ENCODE results near the gene IFITM1.

- no peak for TF ChIP-seq CTCF (IDR thresholded peaks at IDR 0.05; ENCODE audit: low read depth, low read length, missing input control)
- TF ChIP-seq FOXA1 (IDR thresholded peaks at IDR 0.05), result no peak
- no peak for TF ChIP-seq ATF3 (IDR thresholded peaks at IDR 0.05)
- TF ChIP-seq RAD21 (IDR thresholded peaks at IDR 0.05), result no peak
- TF ChIP-seq GABPA (IDR thresholded peaks at IDR 0.05 in 1 of 2, conservative IDR thresholded peaks at IDR 0.05 in 1 of 2), result no peak
- no peak for TF ChIP-seq ZBTB33 (IDR thresholded peaks at IDR 0.05)
Measured at GRCh38 chr11:289398-289711, 24.5 kb upstream of the IFITM1 start.
